ENCODE results near the gene MARCHF4. TPM values are rescaled to one million over a fixed set of nuclear protein-coding genes. Genes with fewer than 3 reads are reported as not detected.
A peak's percentile ranks its signal among the peaks of the same experiment; 100 is the strongest.

The MARCHF4 gene
- total and polyA plus RNA-seq, 9 of the 15 experiments (the other 6 are each of a cell fraction or from before 2014, with no cell fraction given): 0.05 TPM; not detected in 8

DNA sequence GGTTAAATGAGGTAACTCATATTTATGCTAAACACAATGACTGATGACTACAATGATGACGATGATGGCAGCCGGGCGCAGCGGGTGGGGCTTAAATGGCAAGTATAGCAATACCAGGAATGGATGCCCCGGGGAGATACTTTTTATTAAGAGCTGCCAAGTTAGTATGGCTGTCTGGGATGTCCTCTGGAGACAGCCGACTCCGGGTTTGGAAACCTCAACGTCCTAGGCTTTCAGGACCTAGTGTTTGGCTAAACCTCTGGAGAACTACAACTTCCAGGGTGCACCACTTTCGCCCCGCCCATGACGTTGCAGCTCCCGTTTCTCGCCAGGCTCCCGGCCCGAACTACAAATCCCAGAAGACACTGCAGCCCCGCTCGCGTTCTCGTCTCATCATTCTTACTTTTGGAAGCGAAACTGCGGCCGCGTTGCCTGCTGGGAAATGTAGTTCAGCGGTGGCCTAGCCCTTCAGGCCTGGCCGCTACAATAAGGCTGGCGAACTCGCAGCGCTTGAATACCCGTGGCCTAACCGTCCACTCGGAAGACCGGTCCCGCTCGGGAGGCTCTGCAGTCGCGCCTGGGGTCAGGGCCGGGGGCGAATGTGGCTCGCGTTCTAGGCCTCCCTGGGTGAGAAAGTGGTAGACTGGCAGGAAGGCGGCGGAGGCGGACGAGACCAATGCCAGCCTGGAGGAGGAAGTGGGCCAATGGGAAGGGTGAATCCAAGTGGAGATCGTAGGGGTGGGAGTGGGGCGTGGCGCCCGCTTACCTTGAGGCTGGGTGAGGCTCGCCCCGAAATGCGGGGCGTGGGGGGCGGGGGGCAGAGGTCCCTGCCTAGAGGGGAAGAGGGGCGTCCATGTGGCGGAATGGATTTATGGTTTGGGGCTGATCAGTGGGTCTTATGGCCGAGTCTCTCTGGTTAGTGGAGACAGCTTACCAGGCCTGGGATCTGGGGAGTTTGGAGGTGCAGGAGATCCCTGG is 40.0 kb upstream of the MARCHF4 start, which contains the start of gene SMARCAL1 (continued):
- TF ChIP-seq MYBL2 (IDR thresholded peaks at IDR 0.05; ENCODE audit: low read depth) (no peak), MYBL2 (CRISPR knock-in tag; IDR thresholded peaks at IDR 0.05; ENCODE audit: borderline replicate concordance) (no peak), ZFPM2 (CRISPR knock-in tag; IDR thresholded peaks at IDR 0.05) (no peak), PHTF2 (CRISPR knock-in tag; IDR thresholded peaks at IDR 0.05) (no peak), HSF4 (CRISPR knock-in tag; IDR thresholded peaks at IDR 0.05; ENCODE audit: borderline replicate concordance) (no peak), PRMT5 (CRISPR knock-in tag; IDR thresholded peaks at IDR 0.05) (no peak), HNRNPL (IDR thresholded peaks at IDR 0.05; ENCODE audit: low read depth, low read length) (no peak), ASH1L (IDR thresholded peaks at IDR 0.05; ENCODE audit: borderline replicate concordance, low read depth, partially characterized antibody) (no peak), ERF (CRISPR knock-in tag; IDR thresholded peaks at IDR 0.05) (no peak), HDAC6 (IDR thresholded peaks at IDR 0.05; ENCODE audit: low read depth, low read length) (no peak), CBX5 (IDR thresholded peaks at IDR 0.05; ENCODE audit: borderline replicate concordance, low read depth) (no peak), POLR2H (tag; IDR thresholded peaks at IDR 0.05; ENCODE audit: low read depth) (no peak), LARP7 (IDR thresholded peaks at IDR 0.05) (no peak), ZKSCAN8 (CRISPR knock-in tag; IDR thresholded peaks at IDR 0.05) (no peak), ZNF586 (CRISPR knock-in tag; conservative IDR thresholded peaks at IDR 0.05) (no peak), ZNF324 (CRISPR knock-in tag; IDR thresholded peaks at IDR 0.05) (no peak), ZNF76 (CRISPR knock-in tag; IDR thresholded peaks at IDR 0.05; ENCODE audit: borderline replicate concordance) (no peak), ZNF695 (CRISPR knock-in tag; IDR thresholded peaks at IDR 0.05) (no peak), MLLT1 (IDR thresholded peaks at IDR 0.05) (peak in 1 of 2 experiments; percentile 12; a peak in 1 of 4 replicates), GTF2F1 (IDR thresholded peaks at IDR 0.05; ENCODE audit: low read depth, low read length) (no peak), NR2F6 (CRISPR knock-in tag; IDR thresholded peaks at IDR 0.05) (no peak), KDM4B (IDR thresholded peaks at IDR 0.05; ENCODE audit: borderline replicate concordance in 2 of 2, low read depth in 1 of 2) (no peak), CEBPB (tag; IDR thresholded peaks at IDR 0.05) (no peak)
- TF ChIP-seq, protein P1, sequence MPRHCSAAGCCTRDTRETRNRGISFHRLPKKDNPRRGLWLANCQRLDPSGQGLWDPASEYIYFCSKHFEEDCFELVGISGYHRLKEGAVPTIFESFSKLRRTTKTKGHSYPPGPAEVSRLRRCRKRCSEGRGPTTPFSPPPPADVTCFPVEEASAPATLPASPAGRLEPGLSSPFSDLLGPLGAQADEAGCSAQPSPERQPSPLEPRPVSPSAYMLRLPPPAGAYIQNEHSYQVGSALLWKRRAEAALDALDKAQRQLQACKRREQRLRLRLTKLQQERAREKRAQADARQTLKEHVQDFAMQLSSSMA (CRISPR knock-in tag; IDR thresholded peaks at IDR 0.05): no peak
- TF ChIP-seq, protein P2, sequence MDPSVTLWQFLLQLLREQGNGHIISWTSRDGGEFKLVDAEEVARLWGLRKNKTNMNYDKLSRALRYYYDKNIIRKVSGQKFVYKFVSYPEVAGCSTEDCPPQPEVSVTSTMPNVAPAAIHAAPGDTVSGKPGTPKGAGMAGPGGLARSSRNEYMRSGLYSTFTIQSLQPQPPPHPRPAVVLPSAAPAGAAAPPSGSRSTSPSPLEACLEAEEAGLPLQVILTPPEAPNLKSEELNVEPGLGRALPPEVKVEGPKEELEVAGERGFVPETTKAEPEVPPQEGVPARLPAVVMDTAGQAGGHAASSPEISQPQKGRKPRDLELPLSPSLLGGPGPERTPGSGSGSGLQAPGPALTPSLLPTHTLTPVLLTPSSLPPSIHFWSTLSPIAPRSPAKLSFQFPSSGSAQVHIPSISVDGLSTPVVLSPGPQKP (CRISPR knock-in tag; IDR thresholded peaks at IDR 0.05): no peak
- TF ChIP-seq, protein P3, sequence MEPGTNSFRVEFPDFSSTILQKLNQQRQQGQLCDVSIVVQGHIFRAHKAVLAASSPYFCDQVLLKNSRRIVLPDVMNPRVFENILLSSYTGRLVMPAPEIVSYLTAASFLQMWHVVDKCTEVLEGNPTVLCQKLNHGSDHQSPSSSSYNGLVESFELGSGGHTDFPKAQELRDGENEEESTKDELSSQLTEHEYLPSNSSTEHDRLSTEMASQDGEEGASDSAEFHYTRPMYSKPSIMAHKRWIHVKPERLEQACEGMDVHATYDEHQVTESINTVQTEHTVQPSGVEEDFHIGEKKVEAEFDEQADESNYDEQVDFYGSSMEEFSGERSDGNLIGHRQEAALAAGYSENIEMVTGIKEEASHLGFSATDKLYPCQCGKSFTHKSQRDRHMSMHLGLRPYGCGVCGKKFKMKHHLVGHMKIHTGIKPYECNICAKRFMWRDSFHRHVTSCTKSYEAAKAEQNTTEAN (CRISPR knock-in tag; IDR thresholded peaks at IDR 0.05): no peak

Data from K562 (cell line).